Measurements from ENCODE around the gene KCNJ14. TPM values are rescaled to one million over a fixed set of nuclear protein-coding genes. Genes with fewer than 3 reads are reported as not detected.

KCNJ14 gene
- total RNA-seq, 1 donor from 2014 or later: 2.0 TPM

- TF ChIP-seq CTCF (conservative IDR thresholded peaks at IDR 0.05): no peak
- DNase-seq (ENCODE audit: low read depth, low spot score): no peak
- H3K27ac Mint-ChIP-seq (ENCODE audit: unreplicated experiment): no peak overlapping the region
- H3K9me3 Mint-ChIP-seq: no peaks in the 10 kb centered on the region
- no peaks in the 10 kb centered on the region for H3K36me3 Mint-ChIP-seq (ENCODE audit: low read depth)
- peaks cover 31% of the 10 kb centered on the region for H3K27me3 Mint-ChIP-seq (ENCODE audit: low read depth)
- no peaks in the 10 kb centered on the region for H3K4me1 Mint-ChIP-seq
- no peak overlapping the region for H3K4me3 Mint-ChIP-seq
Observed at GRCh38 chr19:48502350-48503018, 47.1 kb downstream of the KCNJ14 start.

DNA sequence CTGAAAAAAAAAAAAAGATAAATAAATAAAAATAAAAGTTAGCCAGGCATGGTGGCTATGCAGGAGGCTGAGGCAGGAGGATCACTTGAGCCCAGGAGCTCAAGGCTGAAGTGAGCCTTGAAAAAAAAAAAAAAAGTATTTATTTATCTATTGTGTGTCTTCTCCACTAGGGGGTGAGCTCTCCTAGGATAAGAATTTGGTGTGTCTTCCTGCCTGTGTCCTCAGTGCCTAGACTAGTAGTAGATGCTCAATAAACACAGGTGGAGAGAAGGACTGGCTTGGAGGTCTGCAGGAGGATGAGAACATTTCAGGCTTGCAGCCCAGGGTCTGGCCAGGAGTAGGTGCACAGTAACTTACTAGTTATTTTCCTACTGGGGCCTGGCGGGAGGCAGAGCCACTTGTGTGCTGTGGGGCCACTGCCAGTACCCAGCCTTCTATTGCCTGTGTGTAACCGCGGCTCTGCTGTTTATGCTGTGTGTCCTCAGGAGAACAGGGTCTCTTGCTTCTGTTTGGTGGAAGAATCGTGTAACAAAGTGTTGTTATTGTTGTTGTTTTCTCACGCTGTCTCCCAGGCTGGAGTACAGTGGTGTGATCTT lies 50.9 kb downstream of the KCNJ14 start:
- H3K9me3 Mint-ChIP-seq: no peaks in the 10 kb centered on the region
- no peak overlapping the region for H3K4me3 Mint-ChIP-seq
- H3K4me1 Mint-ChIP-seq: peaks cover 8% of the 10 kb centered on the region
- TF ChIP-seq CTCF (conservative IDR thresholded peaks at IDR 0.05): peak; percentile 64
- no peak overlapping the region for H3K27ac Mint-ChIP-seq (ENCODE audit: unreplicated experiment)
- H3K27me3 Mint-ChIP-seq (ENCODE audit: low read depth): peaks cover 47% of the 10 kb centered on the region
- no peaks in the 10 kb centered on the region for H3K36me3 Mint-ChIP-seq (ENCODE audit: low read depth)
- no peak for DNase-seq (ENCODE audit: low read depth, low spot score)

DNA sequence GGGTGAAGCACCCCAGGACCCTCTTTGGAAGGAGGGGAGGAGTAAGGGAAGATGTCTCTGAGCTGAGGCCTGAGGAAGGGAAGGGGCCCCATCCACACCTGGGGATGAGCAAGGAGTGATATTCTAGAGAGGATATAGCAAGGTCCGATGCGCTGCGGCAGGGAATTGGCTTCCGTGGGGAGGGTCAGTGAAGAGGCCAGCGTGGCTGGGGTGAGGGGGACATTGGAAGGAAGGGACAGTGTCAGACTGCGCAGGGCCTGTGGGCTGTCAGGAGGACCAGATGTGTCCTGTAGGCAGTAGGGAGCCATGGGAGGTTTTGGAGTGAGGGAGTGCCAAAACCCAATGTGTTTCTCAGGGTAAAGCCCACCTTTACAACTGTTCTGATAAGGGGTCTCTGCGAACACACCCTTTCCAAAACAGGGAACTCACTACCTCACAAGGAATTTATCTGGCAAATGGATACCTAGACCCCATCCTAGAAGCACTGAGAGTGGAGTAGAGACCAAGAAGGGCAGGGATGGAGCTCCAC lies 52.6 kb downstream of the KCNJ14 start:
- Mint-ChIP-seq H3K36me3 (ENCODE audit: low read depth) (no peaks in the 10 kb centered on the region), H3K4me1 (peaks cover 8% of the 10 kb centered on the region), H3K27me3 (ENCODE audit: low read depth) (peaks cover 34% of the 10 kb centered on the region), H3K4me3 (peak overlapping the region; percentile 11), H3K27ac (ENCODE audit: unreplicated experiment) (no peak overlapping the region), H3K9me3 (no peaks in the 10 kb centered on the region)
- no peak for DNase-seq (ENCODE audit: low read depth, low spot score)
- no peak for TF ChIP-seq CTCF (conservative IDR thresholded peaks at IDR 0.05)

DNA sequence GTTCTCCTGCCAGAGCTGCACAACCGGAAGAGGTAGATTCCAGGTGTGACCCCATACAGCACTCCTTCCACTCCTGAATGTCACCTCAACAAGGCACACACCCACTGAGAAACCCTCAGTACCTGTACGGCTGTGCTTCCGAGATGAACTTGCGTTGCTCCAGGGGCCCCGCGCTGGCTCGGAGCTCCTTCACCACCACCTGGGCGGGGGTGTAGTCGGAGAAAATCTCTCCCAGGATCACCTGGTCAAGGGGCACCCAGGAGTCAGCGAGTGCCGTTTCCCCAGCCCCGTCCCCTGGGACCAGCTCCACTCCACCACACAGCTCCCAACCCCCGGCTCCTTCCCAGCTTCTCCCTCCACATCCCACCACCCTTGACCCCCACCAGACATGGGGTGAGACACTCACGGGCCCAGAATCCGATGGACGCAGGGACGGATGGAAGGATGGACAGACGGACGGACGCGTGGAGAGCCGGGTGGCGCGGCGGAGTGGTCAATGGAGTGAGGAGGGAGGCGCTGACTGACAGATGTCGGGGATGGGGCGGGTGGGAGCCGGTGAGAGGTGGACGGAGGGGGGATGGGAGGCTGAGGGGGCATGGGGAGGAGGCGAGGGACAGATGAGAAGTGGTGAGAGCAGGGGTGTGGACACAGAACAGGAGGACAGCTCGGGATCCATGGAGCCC lies 53.5 kb downstream of the KCNJ14 start:
- Mint-ChIP-seq H3K4me1 (peaks cover 10% of the 10 kb centered on the region), H3K9me3 (no peaks in the 10 kb centered on the region), H3K27me3 (ENCODE audit: low read depth) (peaks cover 34% of the 10 kb centered on the region), H3K36me3 (ENCODE audit: low read depth) (no peaks in the 10 kb centered on the region), H3K27ac (ENCODE audit: unreplicated experiment) (no peak overlapping the region), H3K4me3 (no peak overlapping the region)
- DNase-seq (ENCODE audit: low read depth, low spot score): no peak
- TF ChIP-seq CTCF (conservative IDR thresholded peaks at IDR 0.05): no peak

GRCh38 chr19:48509467-48510194 lies 54.3 kb downstream of the KCNJ14 start:
- Mint-ChIP-seq H3K4me3 (peak overlapping the region; percentile 54), H3K4me1 (peaks cover 14% of the 10 kb centered on the region), H3K27me3 (ENCODE audit: low read depth) (peaks cover 36% of the 10 kb centered on the region), H3K36me3 (ENCODE audit: low read depth) (no peaks in the 10 kb centered on the region), H3K9me3 (no peaks in the 10 kb centered on the region), H3K27ac (ENCODE audit: unreplicated experiment) (no peak overlapping the region)
- DNase-seq (ENCODE audit: low read depth, low spot score): no peak
- no peak for TF ChIP-seq CTCF (conservative IDR thresholded peaks at IDR 0.05)
